GM19324 (cell line): ENCODE data around the gene ERGIC3.
"Not testable (repeated sequence)": the region's sequence is repeated elsewhere in the genome, so short reads cannot be mapped to it uniquely, and the experiment has no call there.

Source experiments
- ATAC-seq: cut with Tn5 transposase; IDR thresholded peaks from one replicate; pipeline ENCODE4 v1.9.1; 2021; ENCODE audit warnings: mild to moderate bottlenecking, moderate library complexity; ENCODE audit not compliant: unreplicated experiment, low FRiP score

Gene ERGIC3

GRCh38 chr20:35517125-35517524, 24.8 kb upstream of the ERGIC3 start:
- no peak for ATAC-seq

- not testable (repeated sequence) for ATAC-seq
These were observed 24.1 kb upstream of the ERGIC3 start for GRCh38 chr20:35517767-35518166.

- ATAC-seq: no peak
These were observed 22.9 kb upstream of the ERGIC3 start for GRCh38 chr20:35518955-35519354.

- ATAC-seq: no peak
These were observed 18.5 kb upstream of the ERGIC3 start for GRCh38 chr20:35523298-35523888.

- no peak for ATAC-seq
These were observed 16.2 kb upstream of the ERGIC3 start for GRCh38 chr20:35525639-35526038.

GRCh38 chr20:35527122-35527769, 14.6 kb upstream of the ERGIC3 start:
- ATAC-seq: no peak

- ATAC-seq: no peak
These were observed 12.3 kb upstream of the ERGIC3 start, which contains the start of gene C20orf173 for GRCh38 chr20:35529552-35529951. C20orf173 (minus strand) TSS chr20:35529652; CDS start chr20:35529373, 279 bp downstream.

GRCh38 chr20:35539756-35540212, 2.1 kb upstream of the ERGIC3 start:
- no peak for ATAC-seq

GRCh38 chr20:35541118-35541782, 628 bp upstream of the ERGIC3 start:
- no peak for ATAC-seq

- ATAC-seq: no peak
These were observed 1.1 kb downstream of the ERGIC3 start for GRCh38 chr20:35542990-35543389.

- ATAC-seq: no peak
These were observed 2.6 kb downstream of the ERGIC3 start for GRCh38 chr20:35544436-35544835.

GRCh38 chr20:35544941-35545340, 3.1 kb downstream of the ERGIC3 start:
- not testable (repeated sequence) for ATAC-seq

GRCh38 chr20:35546127-35546526, 4.2 kb downstream of the ERGIC3 start:
- ATAC-seq: no peak

GRCh38 chr20:35547329-35547728, 5.5 kb downstream of the ERGIC3 start:
- ATAC-seq: no peak

- ATAC-seq: no peak
These were observed 9.6 kb downstream of the ERGIC3 start for GRCh38 chr20:35551503-35551902.

GRCh38 chr20:35552914-35553313, 11.0 kb downstream of the ERGIC3 start:
- ATAC-seq: no peak

- not testable (repeated sequence) for ATAC-seq
These were observed 13.6 kb downstream of the ERGIC3 start for GRCh38 chr20:35555461-35555860.

GRCh38 chr20:35555951-35556645, 14.2 kb downstream of the ERGIC3 start:
- no peak for ATAC-seq

GRCh38 chr20:35556871-35557270, 15.0 kb downstream of the ERGIC3 start:
- no peak for ATAC-seq

- no peak for ATAC-seq
These were observed 16.6 kb downstream of the ERGIC3 start for GRCh38 chr20:35558451-35558850.
